Activated CD4-positive, alpha-beta T cell treated with anti-CD3 and anti-CD28 coated beads, Interleukin-2, amount 10 ng/mL, durations not matched to agents 7 days and 5 days (primary cell): ENCODE data around the gene BEX3. TPM values are rescaled to one million over a fixed set of nuclear protein-coding genes. Genes with fewer than 3 reads are reported as not detected.
A peak's percentile ranks its signal among the peaks of the same experiment; 100 is the strongest.
"Not testable (repeated sequence)": the region's sequence is repeated elsewhere in the genome, so short reads cannot be mapped to it uniquely, and the experiment has no call there.

Experiments
- CTCF ChIA-PET: fragments of 350-600 bp; sonication (Branson Sonifier 250); formaldehyde crosslinking; loops from one replicate; lab custom pipeline; 2021; ENCODE audit warnings: antibody characterized with exemption; lab: Charles Lee
- POLR2A ChIA-PET: fragments of 350-600 bp; sonication (Branson Sonifier 250); formaldehyde crosslinking; loops from one replicate; lab custom pipeline; 2021; ENCODE audit warnings: antibody characterized with exemption; lab: Charles Lee
- DNase-seq: peaks from one replicate; pipeline ENCODE4 v3.0.0-alpha.2; 2020
- H3K27ac Mint-ChIP-seq: one replicate; pipeline ENCODE4 v1.8.0; 2021; ENCODE audit warnings: mild to moderate bottlenecking, moderate library complexity, mixed read lengths
- H3K27me3 Mint-ChIP-seq: one replicate; pipeline ENCODE4 v1.8.0; 2021; ENCODE audit warnings: mixed read lengths
- H3K36me3 Mint-ChIP-seq: one replicate; pipeline ENCODE4 v1.8.0; 2021; ENCODE audit warnings: low read depth, mixed read lengths
- H3K4me1 Mint-ChIP-seq: one replicate; pipeline ENCODE4 v1.8.0; 2021; ENCODE audit warnings: mixed read lengths
- H3K4me3 Mint-ChIP-seq: one replicate; pipeline ENCODE4 v1.8.0; 2021; ENCODE audit warnings: mild to moderate bottlenecking, moderate library complexity, mixed read lengths
- H3K9me3 Mint-ChIP-seq: one replicate; pipeline ENCODE4 v1.8.0; 2021; ENCODE audit warnings: mixed read lengths
- total RNA-seq, 2 experiments: library from RNA; stranded (reverse); gene quantifications; one replicate each; pipeline ENCODE4 v1.2.3, GENCODE V29; 2021

BEX3 gene
- 1 to 10 TPM; 5.4 to 6.3 TPM for total RNA-seq

GRCh38 chrX:103376118-103376978 is at the start of gene BEX3:
Gene BEX3, plus strand, starts transcription at chrX:103376538. Its CDS starts 984 bp downstream, at chrX:103377522.
- CTCF ChIA-PET, result no interaction called here
- H3K4me3 Mint-ChIP-seq, result peak within 1 kb of the TSS; percentile 69
- H3K27ac Mint-ChIP-seq, result no peak within 1 kb of the TSS
- peaks cover 4% of the 10 kb centered on the region for H3K4me1 Mint-ChIP-seq
- DNase-seq, result peak; percentile 6
- no peaks in the 10 kb centered on the region for H3K36me3 Mint-ChIP-seq
- H3K27me3 Mint-ChIP-seq, result no peaks in the 10 kb centered on the region
- H3K9me3 Mint-ChIP-seq, result no peaks in the 10 kb centered on the region
- POLR2A ChIA-PET, result no interaction called here

- no peaks in the 10 kb centered on the region for H3K4me1 Mint-ChIP-seq
- ChIA-PET POLR2A (no interaction called here), CTCF (no interaction called here)
- no peak within 1 kb of the TSS for H3K27ac Mint-ChIP-seq
- no peaks in the 10 kb centered on the region for H3K9me3 Mint-ChIP-seq
- no peak within 1 kb of the TSS for H3K4me3 Mint-ChIP-seq
- peaks cover 24% of the 10 kb centered on the region for H3K27me3 Mint-ChIP-seq
- no peaks in the 10 kb centered on the region for H3K36me3 Mint-ChIP-seq
- no peak for DNase-seq
Observed at GRCh38 chrX:103329991-103330390, 46.3 kb upstream of the BEX3 start, which contains the start of gene TCEAL7. Gene TCEAL7, plus strand, starts transcription at chrX:103330239. Its CDS starts 1,165 bp downstream, at chrX:103331404.

DNA sequence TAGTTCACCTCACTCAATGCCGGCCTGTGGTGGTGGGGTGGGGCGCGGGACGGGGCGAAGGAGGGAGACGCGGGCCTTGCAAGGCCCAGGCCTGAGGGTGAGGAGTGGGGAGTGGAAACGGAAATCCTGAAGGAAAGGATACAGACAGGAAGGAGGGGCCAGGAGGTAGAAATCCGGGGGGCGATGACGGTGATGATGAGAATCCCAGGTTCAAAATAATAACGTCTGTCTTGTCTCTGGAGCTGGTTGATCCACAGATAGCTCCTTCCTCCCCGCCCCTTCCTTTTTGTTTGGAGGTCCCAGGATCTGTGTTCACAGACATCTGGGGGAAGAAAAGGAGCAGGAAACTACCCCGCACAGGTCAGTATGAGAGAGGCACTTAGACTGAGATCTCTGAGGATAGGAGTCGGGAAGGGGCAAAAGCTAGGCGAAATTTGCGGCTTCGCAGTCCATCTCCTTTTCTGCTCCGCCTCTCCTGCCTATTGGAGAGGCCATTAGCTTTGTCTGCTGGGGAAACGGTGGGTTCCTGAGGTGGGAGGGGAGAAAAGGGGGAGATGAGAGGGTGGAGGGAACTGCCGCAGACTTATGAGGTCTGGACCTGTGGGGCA is 45.6 kb upstream of the BEX3 start:
- H3K9me3 Mint-ChIP-seq, result no peaks in the 10 kb centered on the region
- no peak overlapping the region for H3K4me3 Mint-ChIP-seq
- ChIA-PET CTCF (no interaction called here), POLR2A (no interaction called here)
- no peaks in the 10 kb centered on the region for H3K36me3 Mint-ChIP-seq
- H3K27me3 Mint-ChIP-seq, result peaks cover 27% of the 10 kb centered on the region
- H3K4me1 Mint-ChIP-seq, result no peaks in the 10 kb centered on the region
- DNase-seq, result no peak
- no peak overlapping the region for H3K27ac Mint-ChIP-seq

DNA sequence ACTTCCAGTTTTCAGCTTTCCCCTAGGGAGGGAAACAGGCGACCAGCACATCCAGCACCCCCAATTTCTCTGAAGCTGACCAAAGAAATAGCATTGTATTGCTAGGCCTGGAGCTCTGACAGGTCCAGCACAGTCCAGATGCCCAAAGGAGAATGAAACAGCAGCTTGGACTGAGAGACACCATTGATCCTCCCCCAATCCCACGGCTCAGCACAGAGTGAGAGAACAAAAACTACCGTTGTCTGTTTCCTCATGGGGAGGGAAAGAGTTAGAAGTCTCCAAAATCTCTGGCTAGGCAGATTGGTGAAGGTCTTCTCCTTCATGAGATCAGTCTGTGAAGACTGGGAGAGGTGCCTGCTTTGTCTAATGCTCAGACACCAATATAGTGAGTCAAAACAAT is 37.7 kb upstream of the BEX3 start:
- POLR2A ChIA-PET, result no interaction called here
- no peak for DNase-seq
- Mint-ChIP-seq H3K4me3 (no peak overlapping the region), H3K36me3 (no peaks in the 10 kb centered on the region), H3K4me1 (peaks cover 3% of the 10 kb centered on the region), H3K27ac (no peak overlapping the region), H3K27me3 (peaks cover 9% of the 10 kb centered on the region), H3K9me3 (no peaks in the 10 kb centered on the region)
- CTCF ChIA-PET, result interaction anchor here (1.2 kb wide), 1 partner anchor 125 kb away, joined by 4 read pairs; no protein-coding TSS in a partner anchor

DNA sequence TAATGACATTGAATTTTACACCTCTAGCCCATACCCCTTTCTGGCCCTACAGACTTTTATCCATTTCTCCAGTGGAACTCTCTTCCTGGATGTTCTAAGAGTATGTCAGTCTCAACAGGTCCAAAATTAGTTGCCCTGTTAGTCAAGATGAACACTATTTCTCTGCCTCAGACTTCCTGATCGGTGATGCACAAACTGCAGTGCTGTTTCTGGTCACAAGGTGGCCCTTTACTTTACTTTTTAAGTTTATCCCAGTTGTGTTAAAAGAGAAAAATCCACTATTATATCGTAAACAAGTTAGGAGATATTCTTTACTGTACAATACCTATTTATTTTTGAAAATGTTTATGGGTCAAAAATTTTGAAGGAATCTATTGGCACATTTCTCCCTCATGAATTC is 33.2 kb upstream of the BEX3 start:
- Mint-ChIP-seq H3K9me3 (no peaks in the 10 kb centered on the region), H3K4me1 (peaks cover 3% of the 10 kb centered on the region), H3K27ac (no peak overlapping the region), H3K36me3 (no peaks in the 10 kb centered on the region), H3K4me3 (no peak overlapping the region), H3K27me3 (peaks cover 2% of the 10 kb centered on the region)
- DNase-seq, result peak; percentile 38
- ChIA-PET POLR2A (no interaction called here), CTCF (no interaction called here)

- Mint-ChIP-seq H3K36me3 (no peaks in the 10 kb centered on the region), H3K4me1 (peaks cover 3% of the 10 kb centered on the region), H3K27me3 (peaks cover 2% of the 10 kb centered on the region), H3K9me3 (no peaks in the 10 kb centered on the region), H3K4me3 (no peak overlapping the region), H3K27ac (no peak overlapping the region)
- DNase-seq, result no peak
- POLR2A ChIA-PET, result no interaction called here
- CTCF ChIA-PET, result no interaction called here
Observed at GRCh38 chrX:103344606-103345005, 31.7 kb upstream of the BEX3 start.

DNA sequence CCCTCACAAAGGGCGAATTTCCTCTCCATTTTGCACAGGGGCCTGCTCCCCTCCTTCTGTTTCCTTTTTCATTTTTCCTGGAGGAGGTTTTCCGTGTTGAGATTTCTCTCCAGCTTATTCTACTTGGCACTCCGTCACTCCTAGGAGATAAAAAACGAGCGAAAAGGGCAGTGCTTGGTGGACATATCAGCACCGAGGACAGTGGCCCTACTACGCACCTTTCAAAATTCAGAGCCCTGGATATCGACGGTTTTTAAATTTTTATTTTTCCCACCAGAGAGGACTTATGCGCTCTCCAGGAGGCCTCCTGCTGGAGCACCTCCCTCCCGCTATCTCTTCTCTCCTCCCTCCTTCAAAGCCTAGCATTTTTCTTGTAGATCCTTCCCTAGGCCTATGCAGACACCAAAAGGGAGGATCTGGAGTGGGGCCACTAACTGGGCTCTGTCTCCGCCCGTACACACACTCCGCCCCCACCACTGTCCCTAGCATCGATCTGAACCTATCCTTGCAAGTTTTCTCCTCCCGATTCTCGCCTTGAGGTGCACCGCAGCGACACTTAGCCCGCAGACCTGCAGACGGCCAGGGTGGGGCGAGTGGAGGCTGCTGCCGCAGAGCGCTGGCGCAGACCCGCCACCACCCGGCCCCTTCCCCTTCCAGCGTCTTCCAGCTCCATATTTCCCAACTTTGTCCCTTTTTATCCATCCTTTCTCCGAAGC is 28.5 kb upstream of the BEX3 start:
- CTCF ChIA-PET, result no interaction called here
- no peak for DNase-seq
- H3K27ac Mint-ChIP-seq, result no peak overlapping the region
- POLR2A ChIA-PET, result no interaction called here
- no peaks in the 10 kb centered on the region for H3K9me3 Mint-ChIP-seq
- no peaks in the 10 kb centered on the region for H3K27me3 Mint-ChIP-seq
- peaks cover 3% of the 10 kb centered on the region for H3K4me1 Mint-ChIP-seq
- no peaks in the 10 kb centered on the region for H3K36me3 Mint-ChIP-seq
- H3K4me3 Mint-ChIP-seq, result no peak overlapping the region

- Mint-ChIP-seq H3K36me3 (no peaks in the 10 kb centered on the region), H3K9me3 (no peaks in the 10 kb centered on the region), H3K4me1 (peaks cover 5% of the 10 kb centered on the region), H3K4me3 (peak within 1 kb of the TSS; percentile 56), H3K27me3 (peaks cover 15% of the 10 kb centered on the region), H3K27ac (no peak within 1 kb of the TSS)
- ChIA-PET CTCF (interaction anchor here (0.6 kb wide), 1 partner anchor 1313 kb away, joined by 3 read pairs; no protein-coding TSS in a partner anchor), POLR2A (no interaction called here)
- no peak for DNase-seq
Observed at GRCh38 chrX:103356130-103356798, 20.1 kb upstream of the BEX3 start, which contains the start of gene TCEAL9. Gene TCEAL9, plus strand, starts transcription at chrX:103356506. Its CDS starts 1,179 bp downstream, at chrX:103357685.

DNA sequence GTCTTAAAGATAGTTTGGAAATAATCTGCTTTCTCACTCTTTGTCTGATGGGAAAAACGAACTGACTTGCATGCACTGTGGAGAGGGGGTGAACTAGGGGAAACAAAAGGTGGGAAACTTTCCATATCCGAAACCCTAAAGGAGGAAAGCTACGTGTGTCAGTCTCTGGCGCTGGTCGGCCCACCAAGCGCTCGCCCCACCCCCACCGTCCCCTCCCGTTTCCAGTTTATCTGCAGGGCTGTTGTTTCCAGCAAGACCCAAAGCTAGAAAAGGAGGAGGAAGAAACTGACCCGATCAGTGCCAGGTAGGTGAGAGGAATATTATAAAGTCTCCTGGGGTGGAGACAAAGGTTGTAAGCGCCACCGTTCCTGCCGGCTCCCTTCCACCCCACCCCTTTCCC is 19.5 kb upstream of the BEX3 start:
- Mint-ChIP-seq H3K4me3 (peak overlapping the region; percentile 56), H3K27ac (no peak overlapping the region), H3K27me3 (peaks cover 15% of the 10 kb centered on the region), H3K9me3 (no peaks in the 10 kb centered on the region), H3K36me3 (no peaks in the 10 kb centered on the region), H3K4me1 (peaks cover 5% of the 10 kb centered on the region)
- no peak for DNase-seq
- POLR2A ChIA-PET, result no interaction called here
- CTCF ChIA-PET, result no interaction called here

DNA sequence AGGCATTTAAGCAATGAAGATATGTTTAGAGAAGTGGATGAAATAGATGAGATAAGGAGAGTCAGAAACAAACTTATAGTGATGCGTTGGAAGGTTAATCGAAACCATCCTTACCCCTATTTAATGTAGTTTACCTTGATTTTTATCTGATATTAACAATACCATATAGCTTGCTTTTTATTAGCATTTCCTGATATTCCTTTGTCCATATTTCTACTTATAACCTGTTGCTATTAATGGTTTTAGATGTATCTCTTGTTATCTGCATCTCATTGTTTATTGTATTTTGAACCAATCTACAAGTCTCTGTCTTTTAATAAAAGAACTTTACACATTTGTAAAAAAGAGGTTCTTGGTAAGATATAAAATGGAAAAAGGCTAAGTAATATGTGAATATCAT is 18.5 kb upstream of the BEX3 start:
- no peak for DNase-seq
- ChIA-PET CTCF (interaction anchor here (0.7 kb wide), 1 partner anchor 12 kb away, joined by 3 read pairs; no protein-coding TSS in a partner anchor), POLR2A (no interaction called here)
- Mint-ChIP-seq H3K9me3 (no peaks in the 10 kb centered on the region), H3K27ac (no peak overlapping the region), H3K27me3 (peaks cover 15% of the 10 kb centered on the region), H3K36me3 (no peaks in the 10 kb centered on the region), H3K4me3 (no peak overlapping the region), H3K4me1 (peaks cover 5% of the 10 kb centered on the region)

DNA sequence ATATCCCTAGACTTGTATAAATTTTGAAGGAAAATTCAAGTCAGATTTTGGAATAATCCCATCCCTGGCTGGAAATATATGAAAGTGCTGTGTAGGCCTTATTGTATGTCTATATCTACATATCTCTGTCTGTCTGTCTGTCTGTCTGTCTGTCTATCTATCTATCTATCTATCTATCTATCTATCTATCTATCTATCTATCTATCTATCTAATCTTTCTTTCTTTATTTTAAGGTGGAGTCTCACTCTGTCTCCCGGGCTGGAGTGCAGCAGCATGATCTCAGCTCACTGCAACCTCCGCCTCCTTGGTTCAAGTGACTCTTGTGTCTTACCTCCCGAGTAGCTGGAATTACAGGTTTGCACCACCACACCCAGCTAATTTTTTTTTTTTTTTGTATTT is 16.7 kb upstream of the BEX3 start:
- H3K9me3 Mint-ChIP-seq, POLR2A ChIA-PET: not testable (repeated sequence)

GRCh38 chrX:103360092-103360491 is 16.2 kb upstream of the BEX3 start:
- DNase-seq, result no peak
- Mint-ChIP-seq H3K4me3 (no peak overlapping the region), H3K9me3 (no peaks in the 10 kb centered on the region), H3K4me1 (peaks cover 5% of the 10 kb centered on the region), H3K27ac (no peak overlapping the region), H3K27me3 (peaks cover 15% of the 10 kb centered on the region), H3K36me3 (no peaks in the 10 kb centered on the region)
- CTCF ChIA-PET, result no interaction called here
- POLR2A ChIA-PET, result no interaction called here

More for the DNA sequence above, 16.7 kb upstream of the BEX3 start:
- H3K36me3 Mint-ChIP-seq, H3K27ac Mint-ChIP-seq, H3K4me3 Mint-ChIP-seq, H3K4me1 Mint-ChIP-seq, DNase-seq, CTCF ChIA-PET: not testable (repeated sequence)
- H3K27me3 Mint-ChIP-seq, result peaks cover 15% of the 10 kb centered on the region
